Activated naive CD4-positive, alpha-beta T cell treated with anti-CD3 and anti-CD28 coated beads, Interleukin-2, amount 50 U/mL, for 72 hours (primary cell): Measurements from ENCODE around the gene TRIO. TPM values are rescaled to one million over a fixed set of nuclear protein-coding genes. Genes with fewer than 3 reads are reported as not detected.
A peak's percentile ranks its signal among the peaks of the same experiment; 100 is the strongest.

Experiments used
- ATAC-seq, 2 donors: fragments of 150-1000 bp; cut with Tn5 transposase; 2 replicates each; pipeline ENCODE4 v1.10.0; 2021; ENCODE audit warnings: mild to moderate bottlenecking in 2 of 2, moderate library complexity in 2 of 2
- DNase-seq, 2 donors: peaks; one replicate each; pipeline ENCODE4 v3.0.0; 2021 to 2022; ENCODE audit warnings: low spot score in 2 of 2
- H3K27ac Mint-ChIP-seq, 2 donors: one replicate each; pipeline ENCODE4 v1.8.0; 2022; ENCODE audit warnings: mild to moderate bottlenecking in 2 of 2, mixed read lengths in 2 of 2
- H3K36me3 Mint-ChIP-seq, 2 donors: one replicate each; pipeline ENCODE4 v1.8.0; 2022; ENCODE audit warnings: mixed read lengths in 2 of 2
- H3K9me3 Mint-ChIP-seq, 2 donors: one replicate each; pipeline ENCODE4 v1.8.0; 2022; ENCODE audit warnings: mixed read lengths in 2 of 2
- total RNA-seq, 2 donors: library from RNA; stranded (reverse); gene quantifications; one replicate each; pipeline ENCODE4 v1.2.3, GENCODE V29; 2022

TRIO gene
- total RNA-seq, 2 donors from 2014 or later: 13.3 to 18.2 TPM

GRCh38 chr5:14357851-14358250 lies 214.7 kb downstream of the TRIO start:
- DNase-seq (no peak), ATAC-seq (no peak)
- H3K36me3 Mint-ChIP-seq: no peaks in the 10 kb centered on the region
- no peak overlapping the region for H3K27ac Mint-ChIP-seq
- no peaks in the 10 kb centered on the region for H3K9me3 Mint-ChIP-seq

- DNase-seq (no peak), ATAC-seq (no peak)
- Mint-ChIP-seq H3K36me3 (no peaks in the 10 kb centered on the region), H3K27ac (peak overlapping the region in 1 of 2 donors; percentile 41), H3K9me3 (no peaks in the 10 kb centered on the region)
These were observed 215.4 kb downstream of the TRIO start for GRCh38 chr5:14358536-14358935.

GRCh38 chr5:14359069-14360043 lies 216.2 kb downstream of the TRIO start:
- ATAC-seq (no peak), DNase-seq (no peak)
- Mint-ChIP-seq H3K36me3 (no peaks in the 10 kb centered on the region), H3K9me3 (no peaks in the 10 kb centered on the region), H3K27ac (no peak overlapping the region)

GRCh38 chr5:14362491-14362890 lies 219.3 kb downstream of the TRIO start:
- Mint-ChIP-seq H3K27ac (no peak overlapping the region), H3K36me3 (no peaks in the 10 kb centered on the region), H3K9me3 (no peaks in the 10 kb centered on the region)
- no peak for ATAC-seq
- DNase-seq: no peak

- DNase-seq (no peak), ATAC-seq (no peak)
- Mint-ChIP-seq H3K36me3 (no peaks in the 10 kb centered on the region), H3K27ac (no peak overlapping the region), H3K9me3 (no peaks in the 10 kb centered on the region)
These were observed 221.0 kb downstream of the TRIO start for GRCh38 chr5:14364096-14364495.

GRCh38 chr5:14364576-14365472 lies 221.7 kb downstream of the TRIO start:
- H3K9me3 Mint-ChIP-seq: no peaks in the 10 kb centered on the region
- H3K36me3 Mint-ChIP-seq: no peaks in the 10 kb centered on the region
- no peak for ATAC-seq
- peak in 1 of 2 donors; percentile 13 for DNase-seq
- peak overlapping the region in 1 of 2 donors; percentile 14 for H3K27ac Mint-ChIP-seq

GRCh38 chr5:14365831-14366430 lies 222.8 kb downstream of the TRIO start:
- H3K27ac Mint-ChIP-seq: no peak overlapping the region
- H3K9me3 Mint-ChIP-seq: no peaks in the 10 kb centered on the region
- DNase-seq (no peak), ATAC-seq (peak in 1 of 2 donors; percentile 71)
- no peaks in the 10 kb centered on the region for H3K36me3 Mint-ChIP-seq

- ATAC-seq: no peak
- no peaks in the 10 kb centered on the region for H3K36me3 Mint-ChIP-seq
- no peak overlapping the region for H3K27ac Mint-ChIP-seq
- no peak for DNase-seq
- no peaks in the 10 kb centered on the region for H3K9me3 Mint-ChIP-seq
These were observed 223.6 kb downstream of the TRIO start for GRCh38 chr5:14366763-14367162.

GRCh38 chr5:14367364-14367763 lies 224.2 kb downstream of the TRIO start:
- no peak for DNase-seq
- no peak overlapping the region for H3K27ac Mint-ChIP-seq
- no peak for ATAC-seq
- H3K9me3 Mint-ChIP-seq: no peaks in the 10 kb centered on the region
- no peaks in the 10 kb centered on the region for H3K36me3 Mint-ChIP-seq

GRCh38 chr5:14369780-14370179 lies 226.6 kb downstream of the TRIO start:
- DNase-seq (no peak), ATAC-seq (no peak)
- Mint-ChIP-seq H3K9me3 (no peaks in the 10 kb centered on the region), H3K27ac (no peak overlapping the region), H3K36me3 (no peaks in the 10 kb centered on the region)

- DNase-seq (no peak), ATAC-seq (no peak)
- Mint-ChIP-seq H3K36me3 (no peaks in the 10 kb centered on the region), H3K27ac (no peak overlapping the region), H3K9me3 (no peaks in the 10 kb centered on the region)
These were observed 227.2 kb downstream of the TRIO start for GRCh38 chr5:14370386-14370785.

- Mint-ChIP-seq H3K9me3 (no peaks in the 10 kb centered on the region), H3K36me3 (no peaks in the 10 kb centered on the region), H3K27ac (no peak overlapping the region)
- ATAC-seq (no peak), DNase-seq (no peak)
These were observed 230.5 kb downstream of the TRIO start for GRCh38 chr5:14373685-14374084.

- DNase-seq (no peak), ATAC-seq (no peak)
- H3K9me3 Mint-ChIP-seq: no peaks in the 10 kb centered on the region
- H3K36me3 Mint-ChIP-seq: no peaks in the 10 kb centered on the region
- no peak overlapping the region for H3K27ac Mint-ChIP-seq
These were observed 231.0 kb downstream of the TRIO start for GRCh38 chr5:14374100-14374499.

GRCh38 chr5:14376789-14377188 lies 233.6 kb downstream of the TRIO start:
- no peak overlapping the region for H3K27ac Mint-ChIP-seq
- ATAC-seq: no peak
- DNase-seq: no peak
- H3K36me3 Mint-ChIP-seq: no peaks in the 10 kb centered on the region
- no peaks in the 10 kb centered on the region for H3K9me3 Mint-ChIP-seq

- Mint-ChIP-seq H3K9me3 (no peaks in the 10 kb centered on the region), H3K36me3 (no peaks in the 10 kb centered on the region), H3K27ac (no peak overlapping the region)
- ATAC-seq (no peak), DNase-seq (no peak)
These were observed 236.8 kb downstream of the TRIO start for GRCh38 chr5:14379739-14380497.

GRCh38 chr5:14380712-14381111 lies 237.6 kb downstream of the TRIO start:
- Mint-ChIP-seq H3K27ac (no peak overlapping the region), H3K36me3 (no peaks in the 10 kb centered on the region), H3K9me3 (no peaks in the 10 kb centered on the region)
- no peak for ATAC-seq
- no peak for DNase-seq
